OCI-LY7 (cell line): ENCODE results near the gene PLEKHH2. TPM values are rescaled to one million over a fixed set of nuclear protein-coding genes. Genes with fewer than 3 reads are reported as not detected.

Experiments
- BruUV-seq: library from RNA; stranded (reverse); fragments of 400-500 nt; replicated peaks from 2 replicates; lab custom pipeline; 2021; lab: Mats Ljungman, UMichigan
- CTCF ChIA-PET: fragments of 300-600 bp; sonication (Branson Sonifier 250); formaldehyde crosslinking; loops from one replicate; lab custom pipeline; 2022; ENCODE audit warnings: antibody characterized with exemption; ENCODE audit not compliant: unreplicated experiment; lab: Charles Lee
- POLR2A ChIA-PET: fragments of 300-600 bp; sonication (Branson Sonifier 250); formaldehyde crosslinking; loops from one replicate; lab custom pipeline; 2022; ENCODE audit warnings: antibody characterized with exemption; lab: Charles Lee
- DNase-seq: peaks from one replicate; pipeline ENCODE4 v3.0.0-alpha.2; 2015; ENCODE audit warnings: low spot score
- H2AFZ ChIP-seq: fragments of 200-600 bp; sonication (generic), shearing (Covaris generic); 2 replicates; pipeline ENCODE4 v1.6.1; 2014; ENCODE audit warnings: mild to moderate bottlenecking, antibody characterized with exemption, low read length, moderate library complexity
- H3K27ac ChIP-seq: fragments of 200-600 bp; sonication (generic); 2 replicates; pipeline ENCODE4 v1.5.1; 2014; ENCODE audit warnings: mixed run types, low read depth, mild to moderate bottlenecking, moderate library complexity, low read length, inconsistent platforms; ENCODE audit not compliant: poor library complexity, severe bottlenecking
- H3K36me3 ChIP-seq: fragments of 200-600 bp; sonication (generic); 2 replicates; pipeline ENCODE4 v1.6.1; 2014; ENCODE audit warnings: mild to moderate bottlenecking, antibody characterized with exemption, low read length, moderate library complexity, mixed read lengths; ENCODE audit not compliant: insufficient read depth
- H3K4me1 ChIP-seq: fragments of 200-600 bp; sonication (generic); 2 replicates; pipeline ENCODE4 v1.5.1; 2014; ENCODE audit warnings: mild to moderate bottlenecking, low read length; ENCODE audit not compliant: insufficient read depth, poor library complexity, severe bottlenecking
- H3K4me2 ChIP-seq: fragments of 200-600 bp; sonication (generic); 2 replicates; pipeline ENCODE4 v1.6.1; 2014; ENCODE audit warnings: mild to moderate bottlenecking, low read length
- H3K4me3 ChIP-seq: fragments of 200-600 bp; sonication (generic); 2 replicates; pipeline ENCODE4 v1.5.1; 2014; ENCODE audit warnings: mild to moderate bottlenecking, low read depth, low read length; ENCODE audit not compliant: poor library complexity, severe bottlenecking
- H3K79me2 ChIP-seq: fragments of 200-600 bp; sonication (generic); 2 replicates; pipeline ENCODE4 v1.6.1; 2016; ENCODE audit warnings: low read depth, mild to moderate bottlenecking, low read length, moderate library complexity, mixed read lengths; ENCODE audit not compliant: insufficient read depth
- H3K9me2 ChIP-seq: fragments of 200-600 bp; sonication (generic); 2 replicates; pipeline ENCODE4 v1.6.1; 2016; ENCODE audit warnings: mild to moderate bottlenecking, low read length, mixed read lengths; ENCODE audit not compliant: insufficient read depth
- H3K9me3 ChIP-seq: fragments of 200-600 bp; sonication (generic); 2 replicates; pipeline ENCODE4 v1.6.1; 2014; ENCODE audit warnings: mild to moderate bottlenecking, mixed run types, low read length, mixed read lengths
- H4K20me1 ChIP-seq: fragments of 200-600 bp; sonication (generic); 2 replicates; pipeline ENCODE4 v1.6.1; 2014; ENCODE audit warnings: mild to moderate bottlenecking, antibody characterized with exemption, low read length, moderate library complexity, mixed read lengths; ENCODE audit not compliant: insufficient read depth
- CTCF ChIP-seq: fragments of 200-600 bp; sonication (generic); conservative IDR thresholded peaks from 2 replicates; pipeline ENCODE4 v1.5.1; 2014; ENCODE audit warnings: mild to moderate bottlenecking, antibody characterized with exemption, low read length, moderate library complexity, mixed read lengths
- EZH2phosphoT487 ChIP-seq: fragments of 200-600 bp; sonication (generic); IDR thresholded peaks from 2 replicates; pipeline ENCODE4 v1.6.1; 2018; ENCODE audit warnings: low read depth, borderline replicate concordance, mild to moderate bottlenecking, mixed run types, antibody characterized with exemption, low read length, moderate library complexity, mixed read lengths
- intact Hi-C: fragments of 100-400 bp; cut with micrococcal nuclease; formaldehyde crosslinking; loops from one replicate; pipeline ENCODE4 v1.10.0; 2022; ENCODE audit not compliant: unreplicated experiment
- total RNA-seq, 2 experiments: library from RNA; depleted of rRNA in 1 of 2; stranded (reverse); fragments of >200 nt in 1 of 2; shearing (Covaris generic) in 1 of 2; gene quantifications; 2 replicates each; pipeline ENCODE4 v1.2.3, GENCODE V29; 2014 to 2022

Gene PLEKHH2
- total RNA-seq, 2 experiments from 2014 or later: 1.5 to 2.6 TPM

DNA sequence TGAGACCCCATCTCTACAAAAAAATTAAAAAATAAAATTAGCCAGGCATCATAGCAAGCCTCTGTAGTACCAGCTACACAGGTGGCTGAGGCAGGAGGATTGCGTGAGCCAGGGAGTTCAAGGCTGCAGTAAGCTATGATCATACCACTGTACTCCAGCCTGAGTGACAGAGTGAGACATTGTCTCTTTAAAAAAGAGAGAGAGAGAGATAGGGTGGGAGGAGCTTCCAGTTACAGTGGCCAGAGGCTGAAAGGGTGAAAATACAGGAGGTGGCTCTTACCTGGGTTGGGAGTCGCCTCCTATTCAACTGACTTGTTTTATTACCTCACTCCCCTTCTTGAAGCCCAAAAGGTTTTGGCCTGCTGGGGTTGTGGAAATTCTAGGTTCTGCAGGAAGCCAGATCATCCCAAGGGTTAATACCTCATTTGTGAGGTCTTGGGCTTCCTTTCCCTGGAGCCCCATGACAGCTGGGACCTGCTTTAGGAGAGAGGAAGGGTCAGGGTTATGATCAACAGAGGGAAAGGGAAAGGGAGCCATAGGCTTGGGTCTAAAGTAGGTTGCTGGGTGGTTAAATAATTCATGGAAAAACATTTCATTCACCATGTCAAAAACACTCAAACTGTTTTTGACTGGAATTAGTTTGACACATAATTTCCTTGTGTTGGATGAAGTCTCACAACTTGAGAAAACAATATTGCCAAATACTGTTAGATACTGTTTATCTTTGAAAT lies 154.1 kb downstream of the PLEKHH2 start:
- POLR2A ChIA-PET: no interaction called here
- H2AFZ ChIP-seq: no peak overlapping the region
- BruUV-seq: no TSS peak
- CTCF ChIA-PET: no interaction called here
- H3K9me2 ChIP-seq: no peaks in the 10 kb centered on the region
- TF ChIP-seq CTCF (no peak), EZH2phosphoT487 (no peak)
- H4K20me1 ChIP-seq: no peaks in the 10 kb centered on the region; the same call in 1 of the 2 replicates
- intact Hi-C loops: no loop called here
- H3K4me1 ChIP-seq: no peaks in the 10 kb centered on the region
- H3K4me2 ChIP-seq: no peak overlapping the region
- no peaks in the 10 kb centered on the region for H3K36me3 ChIP-seq
- no peaks in the 10 kb centered on the region for H3K9me3 ChIP-seq
- no peak for DNase-seq
- no peak overlapping the region for H3K27ac ChIP-seq
- H3K4me3 ChIP-seq: no peak overlapping the region
- H3K79me2 ChIP-seq: no peaks in the 10 kb centered on the region

- CTCF ChIA-PET: no interaction called here
These were observed 155.6 kb downstream of the PLEKHH2 start for GRCh38 chr2:43792653-43793052.

More at GRCh38 chr2:43792653-43793052, 155.6 kb downstream of the PLEKHH2 start:
- Histone ChIP-seq H3K79me2 (no peaks in the 10 kb centered on the region), H3K4me2 (no peak overlapping the region), H3K9me3 (no peaks in the 10 kb centered on the region), H4K20me1 (no peaks in the 10 kb centered on the region; the same call in 1 of the 2 replicates), H3K4me1 (no peaks in the 10 kb centered on the region), H2AFZ (no peak overlapping the region), H3K9me2 (no peaks in the 10 kb centered on the region), H3K4me3 (no peak overlapping the region), H3K36me3 (no peaks in the 10 kb centered on the region), H3K27ac (no peak overlapping the region)
- BruUV-seq: no TSS peak
- no peak for TF ChIP-seq CTCF
- TF ChIP-seq EZH2phosphoT487: no peak
- DNase-seq: no peak
- POLR2A ChIA-PET: no interaction called here
- intact Hi-C loops: no loop called here
